Measurements from ENCODE around the gene RBMS3. TPM values are rescaled to one million over a fixed set of nuclear protein-coding genes. Genes with fewer than 3 reads are reported as not detected.

The RBMS3 gene
- total RNA-seq, 1 experiment from 2014 or later, result 1.3 TPM

DNA sequence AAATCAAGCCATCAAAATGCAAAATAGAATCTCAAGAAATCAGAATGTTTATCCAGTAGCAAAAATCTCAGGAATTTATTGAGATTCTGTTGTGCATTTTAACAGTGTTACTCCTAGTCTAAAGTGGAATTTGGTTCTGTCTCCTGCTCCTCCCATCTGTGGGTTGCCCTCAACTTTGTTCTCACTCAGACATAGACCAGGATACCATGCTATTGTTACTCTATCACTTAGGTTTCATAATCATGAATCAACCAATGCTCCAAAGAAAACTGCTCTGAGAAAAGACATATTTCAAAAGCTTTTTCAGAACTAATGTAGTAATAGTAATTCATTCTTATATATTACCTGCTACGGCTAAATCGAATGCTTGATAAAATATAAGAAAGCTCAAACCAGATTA is 274.7 kb downstream of the RBMS3 start:
- intact Hi-C loops (cut with micrococcal nuclease; ENCODE audit: unreplicated experiment), result no loop called here
- DNase-seq, result no peak
- BruUV-seq (replicated peaks), result no TSS peak
- Mint-ChIP-seq H3K9me3 (ENCODE audit: low read depth, unreplicated experiment) (no peaks in the 10 kb centered on the region), H3K36me3 (ENCODE audit: insufficient read depth, unreplicated experiment) (no peaks in the 10 kb centered on the region), H3K27me3 (ENCODE audit: unreplicated experiment) (no peaks in the 10 kb centered on the region), H3K4me1 (ENCODE audit: low read depth, unreplicated experiment) (no peaks in the 10 kb centered on the region), H3K27ac (ENCODE audit: unreplicated experiment) (no peak overlapping the region), H3K4me3 (ENCODE audit: low read depth, unreplicated experiment) (no peak overlapping the region)
- TF ChIP-seq, protein P1, sequence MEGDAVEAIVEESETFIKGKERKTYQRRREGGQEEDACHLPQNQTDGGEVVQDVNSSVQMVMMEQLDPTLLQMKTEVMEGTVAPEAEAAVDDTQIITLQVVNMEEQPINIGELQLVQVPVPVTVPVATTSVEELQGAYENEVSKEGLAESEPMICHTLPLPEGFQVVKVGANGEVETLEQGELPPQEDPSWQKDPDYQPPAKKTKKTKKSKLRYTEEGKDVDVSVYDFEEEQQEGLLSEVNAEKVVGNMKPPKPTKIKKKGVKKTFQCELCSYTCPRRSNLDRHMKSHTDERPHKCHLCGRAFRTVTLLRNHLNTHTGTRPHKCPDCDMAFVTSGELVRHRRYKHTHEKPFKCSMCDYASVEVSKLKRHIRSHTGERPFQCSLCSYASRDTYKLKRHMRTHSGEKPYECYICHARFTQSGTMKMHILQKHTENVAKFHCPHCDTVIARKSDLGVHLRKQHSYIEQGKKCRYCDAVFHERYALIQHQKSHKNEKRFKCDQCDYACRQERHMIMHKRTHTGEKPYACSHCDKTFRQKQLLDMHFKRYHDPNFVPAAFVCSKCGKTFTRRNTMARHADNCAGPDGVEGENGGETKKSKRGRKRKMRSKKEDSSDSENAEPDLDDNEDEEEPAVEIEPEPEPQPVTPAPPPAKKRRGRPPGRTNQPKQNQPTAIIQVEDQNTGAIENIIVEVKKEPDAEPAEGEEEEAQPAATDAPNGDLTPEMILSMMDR (IDR thresholded peaks at IDR 0.05; ENCODE audit: unreplicated experiment), result no peak
- CTCF ChIA-PET, result interaction anchor here (1.6 kb wide), 1 partner anchor 10 kb away, joined by 5 read pairs; no protein-coding TSS in a partner anchor

DNA sequence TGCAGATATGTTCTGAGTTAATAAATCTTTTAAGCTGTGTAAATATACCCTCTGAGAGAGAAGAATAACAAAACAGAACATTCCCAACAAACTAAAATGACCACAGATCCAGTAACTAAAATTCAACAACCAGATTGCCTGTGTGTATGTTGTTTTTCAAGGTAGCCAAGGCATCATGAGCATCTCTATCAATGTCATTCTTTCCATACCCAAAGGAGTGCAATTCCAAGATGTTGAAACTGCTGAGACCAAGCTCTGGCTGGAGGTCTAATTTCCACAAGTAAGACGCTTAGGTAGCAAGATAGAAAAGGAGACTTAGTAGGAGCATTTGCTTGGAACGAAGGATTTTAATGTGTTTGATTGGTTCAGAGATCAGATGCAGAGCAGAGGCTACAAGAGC is 276.3 kb downstream of the RBMS3 start:
- Mint-ChIP-seq H3K4me3 (ENCODE audit: low read depth, unreplicated experiment) (no peak overlapping the region), H3K27me3 (ENCODE audit: unreplicated experiment) (no peaks in the 10 kb centered on the region), H3K36me3 (ENCODE audit: insufficient read depth, unreplicated experiment) (no peaks in the 10 kb centered on the region), H3K27ac (ENCODE audit: unreplicated experiment) (no peak overlapping the region), H3K4me1 (ENCODE audit: low read depth, unreplicated experiment) (no peaks in the 10 kb centered on the region), H3K9me3 (ENCODE audit: low read depth, unreplicated experiment) (no peaks in the 10 kb centered on the region)
- TF ChIP-seq, protein P1 (IDR thresholded peaks at IDR 0.05; ENCODE audit: unreplicated experiment), result no peak
- CTCF ChIA-PET, result no interaction called here
- no TSS peak for BruUV-seq (replicated peaks)
- intact Hi-C loops (cut with micrococcal nuclease; ENCODE audit: unreplicated experiment), result no loop called here
- no peak for DNase-seq

DNA sequence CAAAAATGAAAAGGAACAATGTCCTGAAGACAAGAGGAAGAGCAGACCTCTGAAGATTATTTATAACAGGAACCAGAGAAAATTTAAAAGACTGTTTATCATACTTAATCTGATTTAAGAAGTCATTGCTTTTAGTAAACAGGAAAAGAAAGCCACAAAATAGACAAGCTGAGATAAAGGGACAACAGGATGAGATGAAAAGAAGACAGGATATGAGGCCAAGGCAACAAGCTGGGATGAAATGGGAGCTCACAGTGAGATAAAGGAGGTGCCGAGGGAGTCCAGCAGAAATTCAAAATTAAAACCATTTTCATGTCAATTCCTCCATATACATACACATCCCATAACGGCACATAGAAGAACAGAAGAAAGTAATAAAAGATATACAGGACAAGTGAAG is 277.0 kb downstream of the RBMS3 start:
- no peak for DNase-seq
- no peak overlapping the region for H3K4me3 Mint-ChIP-seq (ENCODE audit: low read depth, unreplicated experiment)
- intact Hi-C loops (cut with micrococcal nuclease; ENCODE audit: unreplicated experiment), result no loop called here
- TF ChIP-seq, protein P1 (IDR thresholded peaks at IDR 0.05; ENCODE audit: unreplicated experiment), result no peak
- BruUV-seq (replicated peaks), result no TSS peak
- no peaks in the 10 kb centered on the region for H3K27me3 Mint-ChIP-seq (ENCODE audit: unreplicated experiment)
- no peaks in the 10 kb centered on the region for H3K4me1 Mint-ChIP-seq (ENCODE audit: low read depth, unreplicated experiment)
- H3K27ac Mint-ChIP-seq (ENCODE audit: unreplicated experiment), result no peak overlapping the region
- no peaks in the 10 kb centered on the region for H3K9me3 Mint-ChIP-seq (ENCODE audit: low read depth, unreplicated experiment)
- no peaks in the 10 kb centered on the region for H3K36me3 Mint-ChIP-seq (ENCODE audit: insufficient read depth, unreplicated experiment)
- CTCF ChIA-PET, result no interaction called here

DNA sequence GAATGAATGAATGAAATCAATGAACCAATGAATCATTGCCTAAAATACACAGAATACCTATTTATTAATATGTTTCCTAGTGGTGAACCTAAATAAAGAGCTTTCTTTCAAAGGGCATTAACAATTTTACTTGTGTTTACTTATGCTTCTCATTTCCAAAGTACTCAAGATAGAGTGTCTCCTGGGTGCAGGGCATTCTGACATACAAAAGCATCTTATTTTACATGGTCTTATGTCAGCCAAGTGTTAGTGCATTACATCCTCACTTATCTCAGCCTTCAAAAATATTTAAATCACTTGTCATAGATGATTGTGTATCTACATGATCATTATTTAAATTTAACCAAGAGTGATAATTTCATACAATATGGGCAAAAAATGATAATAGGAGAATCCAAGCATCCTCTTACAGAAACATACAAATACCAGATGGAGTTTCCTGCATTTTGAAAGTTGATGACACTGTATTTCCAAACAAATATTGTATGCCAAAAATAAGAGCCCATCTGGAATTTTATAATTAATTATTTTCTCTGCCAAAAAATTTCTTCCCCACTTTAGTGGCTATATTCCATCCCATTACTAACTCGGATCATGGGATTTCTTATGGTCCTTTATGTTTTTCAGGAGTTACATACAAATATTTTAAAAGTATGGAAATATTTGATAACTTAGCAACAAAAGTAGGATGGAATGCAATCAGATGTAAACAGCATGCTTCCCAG is 279.0 kb downstream of the RBMS3 start:
- intact Hi-C loops (cut with micrococcal nuclease; ENCODE audit: unreplicated experiment), result no loop called here
- Mint-ChIP-seq H3K4me3 (ENCODE audit: low read depth, unreplicated experiment) (no peak overlapping the region), H3K27me3 (ENCODE audit: unreplicated experiment) (no peaks in the 10 kb centered on the region), H3K9me3 (ENCODE audit: low read depth, unreplicated experiment) (no peaks in the 10 kb centered on the region), H3K4me1 (ENCODE audit: low read depth, unreplicated experiment) (no peaks in the 10 kb centered on the region), H3K27ac (ENCODE audit: unreplicated experiment) (no peak overlapping the region), H3K36me3 (ENCODE audit: insufficient read depth, unreplicated experiment) (no peaks in the 10 kb centered on the region)
- CTCF ChIA-PET, result no interaction called here
- no TSS peak for BruUV-seq (replicated peaks)
- TF ChIP-seq, protein P1 (IDR thresholded peaks at IDR 0.05; ENCODE audit: unreplicated experiment), result no peak
- DNase-seq, result no peak
